NCI-H1694 treated with DMSO at 0.1 percent for 48 hours (cell line): ENCODE data around the gene MUL1.
"Not testable (repeated sequence)": the region's sequence is repeated elsewhere in the genome, so short reads cannot be mapped to it uniquely, and the experiment has no call there.

Experiments used
- DNase-seq: peaks from one replicate; lab custom pipeline; 2025; lab: John Stamatoyannopoulos, UW

Gene MUL1

GRCh38 chr1:20507564-20508410 is at the start of gene MUL1:
Gene MUL1, minus strand, starts transcription at chr1:20508151. Its CDS starts 127 bp downstream, at chr1:20508024.
- DNase-seq = peak; percentile 50

DNA sequence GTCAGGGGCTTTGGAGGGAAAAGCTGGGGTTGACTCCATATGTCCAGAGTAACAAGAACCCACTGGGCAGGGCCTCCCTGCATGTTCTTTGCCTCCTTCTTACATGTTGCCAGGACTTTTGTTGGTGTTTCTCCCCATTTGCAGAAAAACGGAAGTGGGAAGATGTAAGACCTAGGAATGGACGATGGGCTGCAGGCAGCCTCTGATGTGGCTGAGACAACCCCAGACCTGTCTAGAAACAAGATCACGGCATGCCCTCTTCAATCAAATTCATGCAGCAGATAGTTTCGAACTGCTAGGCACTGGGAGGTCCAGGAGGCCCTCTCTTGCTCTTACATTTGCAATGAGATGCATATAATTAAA is 47.8 kb upstream of the MUL1 start:
- DNase-seq = no peak

GRCh38 chr1:20555025-20555757 is 47.2 kb upstream of the MUL1 start:
- no peak for DNase-seq

DNA sequence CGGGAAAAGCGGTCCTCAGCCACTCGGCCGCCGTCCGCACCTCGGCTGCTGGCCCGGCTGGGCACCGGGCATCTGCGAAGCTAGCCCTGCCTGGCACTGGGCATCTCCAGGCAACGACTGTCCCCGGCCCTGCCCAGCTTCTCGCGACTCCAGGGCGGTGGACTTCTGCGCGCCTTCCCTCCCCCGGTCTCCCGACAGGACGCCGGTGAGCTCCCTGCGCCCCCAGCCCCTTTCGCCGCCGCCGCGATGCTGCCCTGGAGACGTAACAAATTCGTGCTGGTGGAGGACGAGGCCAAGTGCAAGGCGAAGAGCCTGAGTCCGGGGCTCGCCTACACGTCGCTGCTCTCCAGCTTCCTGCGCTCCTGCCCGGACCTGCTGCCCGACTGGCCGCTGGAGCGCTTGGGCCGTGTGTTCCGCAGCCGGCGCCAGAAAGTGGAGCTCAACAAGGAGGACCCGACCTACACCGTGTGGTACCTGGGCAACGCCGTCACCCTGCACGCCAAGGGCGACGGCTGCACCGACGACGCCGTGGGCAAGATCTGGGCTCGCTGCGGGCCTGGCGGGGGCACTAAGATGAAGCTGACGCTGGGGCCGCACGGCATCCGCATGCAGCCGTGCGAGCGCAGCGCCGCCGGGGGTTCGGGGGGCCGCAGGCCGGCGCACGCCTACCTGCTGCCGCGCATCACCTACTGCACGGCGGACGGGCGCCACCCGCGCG is 44.9 kb upstream of the MUL1 start:
- DNase-seq = no peak

DNA sequence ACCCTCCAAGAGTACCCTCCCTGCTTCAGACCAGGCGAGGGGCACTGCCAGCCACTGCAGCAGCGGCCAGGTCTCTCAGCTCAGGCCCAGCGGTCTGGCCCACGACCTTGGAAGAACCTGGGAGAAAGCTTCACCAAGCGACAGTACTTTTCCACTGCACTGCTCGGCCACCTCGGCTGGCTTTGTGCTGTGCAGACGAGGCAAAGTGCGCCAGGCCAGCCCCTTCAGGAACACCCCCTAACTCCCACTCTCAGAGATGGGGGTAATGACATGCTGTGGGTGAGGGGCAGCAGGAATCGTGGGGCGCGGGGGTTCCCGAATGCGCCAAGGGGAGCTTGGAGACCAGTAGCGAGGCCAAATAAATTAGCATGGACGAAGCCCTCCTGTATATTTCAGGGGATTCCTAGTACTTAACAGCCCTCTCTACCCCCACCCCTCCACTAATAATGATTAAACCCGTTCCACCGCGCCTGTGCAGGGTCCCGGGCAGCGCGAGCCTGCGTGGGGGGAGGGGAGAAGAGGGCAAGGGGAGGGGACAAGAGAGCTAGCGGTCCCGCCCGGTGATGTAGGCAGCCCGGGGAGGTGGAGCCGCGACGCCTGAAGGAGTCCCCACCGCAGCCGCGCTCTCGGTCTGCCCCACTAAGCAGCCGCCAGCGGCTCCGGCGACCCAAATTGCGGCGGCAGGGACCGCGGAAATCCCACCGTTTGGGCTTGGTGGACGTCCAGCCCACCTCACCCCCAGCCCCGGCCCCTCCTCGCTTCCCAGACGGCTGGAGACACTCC is 44.2 kb upstream of the MUL1 start, which contains the start of gene FAM43B:
FAM43B (plus strand) TSS at position 629 of the 783 bp plus-strand sequence. CDS start 401 bp downstream, outside the sequence.
- peak; percentile 69 for DNase-seq

DNA sequence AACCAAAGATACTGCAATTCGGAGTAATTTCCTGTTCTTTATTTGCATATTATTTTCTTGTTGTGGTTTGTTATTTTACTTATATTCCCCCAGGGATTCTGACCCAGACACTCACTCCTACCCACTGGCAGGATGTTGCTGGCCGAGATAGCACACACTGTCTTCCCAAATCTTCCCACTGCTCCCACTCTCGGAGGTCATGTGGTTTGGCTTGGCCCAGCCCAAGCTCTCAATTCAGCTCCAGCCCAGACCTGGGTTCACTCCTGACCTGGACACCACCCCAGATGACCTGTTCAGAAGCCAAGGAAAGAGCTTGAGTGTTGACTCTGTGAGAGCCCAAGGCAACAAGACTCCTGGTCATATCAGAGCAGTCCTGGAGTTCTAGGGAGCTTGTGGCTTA is 43.2 kb upstream of the MUL1 start:
- no peak for DNase-seq

DNA sequence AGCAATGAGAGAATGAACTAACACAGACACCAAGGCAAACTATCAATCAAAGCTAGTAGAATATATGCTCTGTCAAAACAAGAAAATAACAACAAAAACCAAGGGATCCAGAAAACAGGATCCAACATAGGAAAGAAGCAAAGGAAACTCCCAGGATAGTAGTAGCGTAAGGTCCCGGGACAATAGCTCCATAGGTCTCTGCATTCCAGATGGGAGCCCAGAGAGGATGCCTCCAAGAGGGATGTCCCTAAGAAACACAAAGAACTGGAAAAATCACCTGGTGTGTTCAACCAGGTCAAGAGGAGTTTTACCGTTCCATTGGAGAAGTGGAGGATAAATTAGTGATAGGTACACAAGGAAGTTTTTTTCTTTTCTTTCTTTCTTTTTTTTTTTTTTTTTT is 38.7 kb upstream of the MUL1 start:
- DNase-seq = no peak

- no peak for DNase-seq
Observed at GRCh38 chr1:20540281-20540680, 32.3 kb upstream of the MUL1 start.

- no peak for DNase-seq
Observed at GRCh38 chr1:20538760-20539551, 31.0 kb upstream of the MUL1 start.

DNA sequence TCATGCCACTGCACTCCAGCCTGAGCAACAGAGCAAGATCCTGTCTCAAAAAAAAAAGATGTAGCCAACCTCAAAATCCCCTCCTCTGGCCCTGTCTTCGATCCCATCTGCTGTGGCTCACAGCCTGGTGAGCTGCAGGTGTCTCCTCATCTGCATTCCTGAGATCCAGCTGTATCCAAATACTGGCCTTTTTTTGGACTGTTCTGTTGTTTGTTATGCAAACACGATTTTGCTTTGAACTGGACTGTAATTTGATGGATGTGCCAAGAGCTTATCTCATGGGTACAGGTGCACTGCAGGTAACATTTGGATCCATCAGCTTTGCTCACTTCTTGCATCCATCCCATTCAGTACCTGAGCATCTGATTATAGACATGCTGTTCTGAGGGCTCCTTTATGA is 30.3 kb upstream of the MUL1 start:
- no peak for DNase-seq

DNA sequence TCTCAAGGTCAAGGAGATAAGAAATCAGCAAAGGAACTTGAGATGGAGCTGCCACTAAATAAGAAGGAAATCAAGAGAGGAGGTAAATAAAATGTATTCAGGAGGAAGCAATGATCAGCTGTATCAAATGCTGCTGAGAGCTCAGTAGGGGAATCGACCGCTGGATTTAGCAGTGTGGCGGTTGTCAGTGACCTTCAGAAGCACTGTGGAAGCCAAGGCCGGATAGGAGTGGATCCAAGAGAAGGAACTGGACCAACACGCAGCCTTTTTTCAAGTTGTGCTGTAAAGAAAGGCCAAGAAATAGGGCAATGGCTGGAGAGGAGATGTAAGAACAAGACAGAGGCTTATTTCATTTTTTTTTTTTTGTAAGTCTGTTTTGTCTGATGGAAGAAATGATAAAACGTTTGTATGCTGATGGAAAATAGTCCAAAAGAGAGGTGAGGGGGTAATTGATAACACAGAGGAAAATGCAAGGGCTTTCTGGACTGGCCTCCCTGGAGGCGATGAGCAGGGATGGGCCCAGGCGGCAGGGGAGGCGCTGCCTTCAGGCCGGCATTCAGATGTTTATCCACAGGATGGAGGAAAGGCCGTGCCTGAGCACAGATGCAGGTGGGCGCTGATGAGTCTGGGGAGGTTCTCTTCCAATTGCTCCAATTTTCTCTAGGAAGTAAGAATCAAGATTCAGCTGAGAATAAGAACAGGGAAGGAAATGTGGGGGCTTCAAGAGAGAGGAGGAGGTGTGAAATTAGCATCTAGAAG is 26.9 kb upstream of the MUL1 start:
- DNase-seq = no peak

DNA sequence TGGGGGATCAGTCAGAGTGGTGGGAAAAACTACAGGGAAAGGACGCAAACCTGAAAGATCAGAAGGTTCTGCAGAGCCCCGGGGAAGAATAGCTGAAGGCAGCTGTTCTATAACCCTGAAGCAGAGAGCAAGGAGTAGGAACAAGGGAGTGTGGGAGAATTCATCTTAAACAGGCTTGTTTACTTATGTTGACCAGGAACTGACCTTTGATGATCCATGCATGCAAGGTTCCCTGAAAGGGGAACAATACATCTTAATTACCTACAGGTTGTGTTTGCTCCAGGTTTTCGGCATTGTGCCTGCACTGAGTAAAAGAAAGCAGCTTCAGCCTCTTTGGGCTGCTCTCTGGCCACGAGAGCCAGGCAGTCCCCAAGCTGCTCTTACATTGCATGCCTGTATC is 25.7 kb upstream of the MUL1 start:
- DNase-seq = no peak

DNA sequence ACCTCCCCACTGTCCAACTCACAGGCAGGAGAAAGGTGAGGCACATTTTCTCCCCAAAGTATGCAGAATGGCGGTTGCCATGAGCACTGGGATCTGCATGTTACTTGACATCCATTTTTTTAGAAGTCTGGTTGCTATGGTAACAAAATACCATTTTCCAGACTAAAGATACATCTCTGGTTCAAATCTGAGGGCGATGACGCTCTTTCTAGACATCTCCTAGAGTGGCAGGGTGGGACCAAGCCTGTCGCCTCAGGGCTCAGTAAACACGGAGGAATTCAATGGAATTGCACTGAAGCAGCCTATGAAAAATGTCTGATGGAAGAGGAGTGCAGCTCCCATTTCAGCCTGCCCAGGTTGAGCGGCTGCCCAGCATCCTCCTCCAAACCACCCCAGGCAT is 22.9 kb upstream of the MUL1 start:
- no peak for DNase-seq

DNA sequence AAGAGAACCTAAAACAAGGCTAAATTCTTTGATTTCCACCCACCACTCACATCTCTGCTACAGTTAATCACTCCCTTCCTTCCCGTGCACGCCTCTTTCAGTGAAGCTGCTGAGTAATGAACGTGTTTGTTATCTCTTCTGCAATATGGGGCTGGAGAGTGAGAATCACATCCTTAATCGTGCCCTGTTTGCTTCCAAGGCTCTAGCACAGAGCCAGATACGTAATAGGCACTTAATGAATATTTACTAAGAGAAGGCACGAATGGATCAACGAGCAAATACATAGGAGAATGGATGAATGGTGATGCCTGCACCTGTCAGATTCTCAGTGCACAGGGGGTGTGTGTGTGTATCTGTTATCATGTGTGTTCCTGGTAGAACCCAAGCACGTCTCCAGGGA is 22.4 kb upstream of the MUL1 start:
- no peak for DNase-seq

DNA sequence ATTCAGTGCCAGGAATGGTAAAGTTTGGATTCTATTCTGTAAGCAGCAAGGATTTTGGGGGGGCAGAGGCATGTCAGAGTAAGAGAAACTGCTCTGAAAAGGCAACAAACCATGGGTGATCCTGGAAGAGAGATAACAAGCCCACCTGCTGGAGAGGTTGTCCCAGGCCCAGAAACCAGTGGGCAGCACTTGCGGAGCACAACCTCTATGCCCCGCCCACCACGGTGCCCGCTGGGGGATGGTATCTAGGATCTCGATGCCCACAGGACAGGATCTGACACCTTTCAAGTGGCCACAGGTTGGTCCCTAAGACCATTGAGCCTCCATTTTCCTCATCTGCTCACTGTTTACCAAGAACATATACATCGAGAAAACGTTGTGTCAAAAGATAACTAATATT is 20.3 kb upstream of the MUL1 start:
- no peak for DNase-seq

DNA sequence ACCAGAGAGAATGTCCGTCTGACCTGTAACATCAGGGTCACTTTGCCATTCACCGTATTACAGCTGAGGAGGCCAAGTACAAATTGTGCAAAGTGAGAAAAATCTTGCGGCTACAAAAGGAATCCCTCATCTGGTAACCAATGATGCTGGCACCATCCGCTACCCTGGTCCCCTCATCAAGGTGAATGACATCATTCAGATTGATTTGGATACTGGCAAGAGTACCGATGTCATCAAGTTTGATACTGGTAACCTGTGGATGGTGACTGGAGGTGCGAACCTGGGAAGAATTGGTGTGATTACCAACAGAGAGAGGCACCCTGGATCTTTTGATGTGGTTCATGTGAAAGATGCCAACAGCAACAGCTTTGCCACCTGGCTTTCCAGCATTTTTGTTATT is 18.3 kb upstream of the MUL1 start:
- no peak for DNase-seq

DNA sequence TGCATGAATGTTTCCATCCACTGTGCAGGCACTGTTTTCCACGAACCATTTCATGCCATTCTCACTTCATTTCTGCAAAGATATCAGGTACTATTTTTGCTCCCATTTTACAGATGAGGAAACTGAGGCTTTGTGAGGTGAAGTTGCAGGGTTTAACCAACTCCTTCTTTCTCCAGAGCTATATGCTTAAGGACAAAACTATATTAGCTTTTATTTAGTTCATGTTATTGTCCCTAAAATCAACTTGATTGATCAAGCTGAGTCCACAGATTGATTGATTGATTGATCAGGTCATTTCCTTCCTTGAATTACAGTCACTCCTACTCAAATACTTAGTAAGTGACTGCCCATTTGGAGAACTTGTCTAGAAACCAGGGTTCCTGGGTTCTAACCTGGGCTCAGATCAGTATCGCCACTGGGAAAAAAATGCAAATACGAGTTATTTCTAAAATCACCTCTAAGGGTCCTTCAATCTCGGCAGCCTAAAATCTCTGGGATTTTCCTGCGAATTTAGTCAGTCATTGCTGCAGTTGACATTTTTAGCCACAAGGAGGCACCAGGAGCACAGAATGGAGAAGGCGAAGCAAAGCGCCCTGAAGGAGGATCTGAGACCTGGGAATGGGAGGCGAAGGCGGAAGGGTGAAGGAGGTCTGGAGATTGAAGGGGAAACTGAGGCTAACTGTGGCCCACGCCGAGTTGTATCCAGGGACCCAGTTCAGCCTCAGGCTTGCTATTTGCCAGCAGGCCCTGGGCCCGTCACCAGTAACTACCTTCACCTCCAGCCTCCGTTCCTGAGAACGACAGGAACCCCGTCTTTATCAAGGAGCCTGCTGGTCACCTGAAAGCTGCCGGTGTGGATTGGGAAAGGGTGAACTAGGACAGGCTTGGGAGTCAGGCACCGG is 14.3 kb upstream of the MUL1 start:
- DNase-seq = peak; percentile 71

- DNase-seq = not testable (repeated sequence)
Observed at GRCh38 chr1:20519609-20520262, 11.8 kb upstream of the MUL1 start.
